Stimulated activated CD8-positive, alpha-beta memory T cell treated with anti-CD3 and anti-CD28 coated beads, Interleukin-7, amount 100 ng/mL, for 1 hour (primary cell): ENCODE measurements around the gene ELF1.

Experiments used
- DNase-seq, 2 donors: peaks; one replicate each; pipeline ENCODE4 v3.0.0-alpha.2; 2020; ENCODE audit warnings: low read depth in 2 of 2

The ELF1 gene

DNA sequence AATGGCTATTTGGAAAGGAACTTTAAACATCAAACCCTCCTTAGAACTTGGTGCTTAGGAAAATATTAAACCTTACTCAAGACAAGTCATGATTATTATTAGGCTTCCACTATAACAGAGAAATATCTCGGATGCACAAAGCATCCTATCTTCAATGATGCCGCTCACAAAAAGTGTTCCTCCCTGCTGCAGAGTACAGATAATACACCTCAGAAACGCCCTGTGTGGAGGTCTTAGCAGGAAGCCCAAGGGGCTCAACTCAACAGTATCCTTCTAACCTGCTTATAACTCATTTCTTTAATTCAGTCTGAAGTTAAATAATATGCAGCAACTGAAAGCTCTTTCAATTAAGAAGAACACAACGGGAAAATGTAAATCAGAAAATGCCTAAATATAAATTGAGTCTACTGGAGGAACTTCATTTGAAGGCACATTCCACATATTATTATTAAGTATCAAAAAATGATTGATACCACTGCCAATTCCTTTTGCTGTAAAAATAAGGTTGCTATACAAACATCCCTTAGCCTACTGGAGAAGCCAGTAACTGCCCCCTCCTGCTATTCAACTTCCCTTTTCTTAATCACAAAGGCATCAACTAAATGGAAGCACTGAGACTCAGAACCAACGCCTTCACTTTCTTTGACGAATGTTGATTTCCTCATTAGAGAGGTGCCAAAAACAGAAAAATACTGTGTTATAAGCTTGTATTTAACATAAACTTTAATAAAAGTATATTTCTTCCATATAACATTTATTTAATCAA is 12.0 kb downstream of the ELF1 start:
- no peak for DNase-seq

DNA sequence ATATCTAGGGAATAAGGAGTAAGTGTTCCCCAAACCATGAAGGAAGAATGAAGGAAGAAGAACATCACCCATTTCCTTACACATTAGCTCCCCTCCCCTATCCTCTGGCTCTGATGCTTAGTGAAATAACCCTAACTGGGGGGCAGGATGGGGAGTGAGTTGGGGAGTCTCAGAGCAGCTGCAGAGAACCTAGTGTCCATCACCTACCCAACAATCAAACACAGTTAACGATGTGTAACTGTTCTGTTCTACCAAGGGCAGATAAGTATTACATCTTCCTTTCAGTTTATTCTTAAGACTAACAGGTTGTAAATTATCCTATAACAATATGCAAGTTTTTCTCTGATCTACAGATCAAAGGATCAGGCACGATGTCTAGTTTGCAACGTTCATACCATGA is 12.8 kb downstream of the ELF1 start:
- no peak for DNase-seq

DNA sequence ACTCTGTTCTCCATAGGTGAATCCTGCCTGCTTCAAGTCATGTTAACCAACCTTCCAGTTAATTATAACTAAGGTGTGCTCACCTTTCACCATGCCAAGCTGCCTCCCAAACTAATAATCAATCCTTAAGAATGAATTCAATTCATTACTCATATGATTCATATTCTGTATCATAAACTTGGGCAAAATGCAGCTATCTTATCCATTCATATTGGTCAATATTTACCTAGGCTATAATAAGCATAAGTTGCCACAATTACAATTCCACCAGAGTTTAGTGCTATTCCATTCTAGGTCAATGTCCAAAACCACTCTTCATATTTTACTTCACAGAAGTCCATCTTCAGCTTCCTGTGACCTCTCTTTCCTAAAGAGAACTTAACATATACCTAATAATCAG is 13.4 kb downstream of the ELF1 start:
- no peak for DNase-seq

DNA sequence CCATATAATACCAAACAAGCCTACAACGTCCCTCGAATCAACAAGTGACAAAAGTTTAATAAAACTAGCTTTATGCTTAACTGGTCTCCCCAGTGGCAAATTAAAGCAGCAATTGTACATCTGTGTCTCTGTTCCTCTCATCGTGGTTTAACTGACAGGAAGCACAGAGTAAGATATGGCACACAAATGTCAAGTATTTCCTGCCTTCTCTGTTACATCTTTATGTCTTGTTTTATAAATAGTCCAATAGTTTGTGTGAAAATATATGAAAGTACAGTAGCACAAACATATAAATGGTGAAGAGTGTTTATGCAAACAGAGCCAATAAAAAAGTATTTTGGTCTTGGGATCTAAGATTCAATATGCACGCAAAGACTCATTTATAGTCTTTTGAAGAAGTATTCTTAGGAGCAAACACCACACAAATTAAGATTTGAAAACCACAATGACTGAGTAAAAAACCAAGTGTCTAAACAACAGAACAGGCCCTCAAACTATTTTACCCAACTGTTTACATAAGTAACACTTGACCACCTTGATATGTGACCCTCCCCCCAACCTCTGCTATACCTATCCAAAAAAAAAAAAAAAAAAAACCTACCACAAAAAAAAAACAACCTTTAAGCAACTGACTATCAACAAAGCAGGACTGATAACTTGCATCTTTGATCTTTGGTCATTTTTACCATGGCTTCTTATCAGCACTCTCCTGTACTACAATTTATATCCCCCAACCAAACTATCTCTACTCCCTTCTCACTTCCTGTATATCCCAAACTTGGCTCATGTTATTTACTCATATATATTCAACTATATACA is 14.0 kb downstream of the ELF1 start:
- DNase-seq = no peak

DNA sequence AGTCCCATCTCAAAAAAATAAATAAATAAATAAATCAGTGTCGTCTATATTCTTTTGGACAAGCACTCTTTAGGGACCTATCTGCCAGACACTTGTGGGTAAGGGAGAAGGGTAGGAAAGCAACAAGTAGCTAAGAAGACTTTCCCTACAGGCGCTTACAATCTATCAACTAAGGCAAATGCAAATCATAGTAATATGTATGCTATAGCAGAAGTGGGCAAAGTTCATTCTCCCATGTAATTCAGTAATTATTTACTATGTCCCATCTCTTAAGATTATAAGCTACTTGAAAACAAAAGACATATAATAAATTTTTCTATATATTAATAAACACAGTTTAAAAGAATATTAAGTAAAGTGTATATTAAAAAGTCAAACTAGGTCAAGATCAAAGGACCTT is 16.5 kb downstream of the ELF1 start:
- no peak for DNase-seq

DNA sequence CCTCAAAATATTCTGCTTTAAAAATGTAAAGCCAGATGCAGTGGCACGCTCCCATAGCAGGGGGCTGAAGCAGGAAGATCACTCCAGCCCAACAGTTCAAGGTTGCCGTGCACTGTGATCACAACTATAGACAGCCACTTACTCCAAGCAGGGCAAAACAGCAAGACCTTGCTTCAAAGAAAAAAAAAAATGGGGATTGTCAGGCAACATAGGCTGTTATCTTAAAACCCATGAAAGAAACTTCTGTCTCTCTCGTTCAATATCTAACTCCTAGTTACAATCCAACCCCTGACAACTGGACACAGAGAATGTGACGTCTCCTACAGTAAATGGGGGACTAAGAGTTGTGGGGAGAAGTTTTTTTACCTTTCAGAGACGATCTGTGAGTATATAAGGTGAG is 17.4 kb downstream of the ELF1 start:
- DNase-seq = no peak

DNA sequence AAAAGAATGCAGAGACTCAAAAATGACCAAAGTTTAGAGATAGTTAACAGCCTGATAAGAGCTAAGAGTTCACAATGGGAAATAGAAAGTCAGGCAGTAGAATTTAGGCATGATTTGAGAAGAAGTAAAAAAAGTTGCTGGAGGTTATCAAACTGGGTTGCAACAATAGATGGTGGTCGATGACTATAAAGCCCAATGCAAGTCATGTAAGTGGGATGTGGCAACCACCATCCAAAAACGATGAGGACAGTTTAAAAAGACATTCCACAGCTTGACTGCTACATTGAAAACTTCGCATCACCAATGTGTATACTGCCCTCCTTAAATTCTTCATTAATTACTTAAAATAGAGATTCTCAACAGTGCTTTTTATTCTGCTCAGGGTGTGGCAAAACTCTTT is 19.7 kb downstream of the ELF1 start:
- DNase-seq = no peak

DNA sequence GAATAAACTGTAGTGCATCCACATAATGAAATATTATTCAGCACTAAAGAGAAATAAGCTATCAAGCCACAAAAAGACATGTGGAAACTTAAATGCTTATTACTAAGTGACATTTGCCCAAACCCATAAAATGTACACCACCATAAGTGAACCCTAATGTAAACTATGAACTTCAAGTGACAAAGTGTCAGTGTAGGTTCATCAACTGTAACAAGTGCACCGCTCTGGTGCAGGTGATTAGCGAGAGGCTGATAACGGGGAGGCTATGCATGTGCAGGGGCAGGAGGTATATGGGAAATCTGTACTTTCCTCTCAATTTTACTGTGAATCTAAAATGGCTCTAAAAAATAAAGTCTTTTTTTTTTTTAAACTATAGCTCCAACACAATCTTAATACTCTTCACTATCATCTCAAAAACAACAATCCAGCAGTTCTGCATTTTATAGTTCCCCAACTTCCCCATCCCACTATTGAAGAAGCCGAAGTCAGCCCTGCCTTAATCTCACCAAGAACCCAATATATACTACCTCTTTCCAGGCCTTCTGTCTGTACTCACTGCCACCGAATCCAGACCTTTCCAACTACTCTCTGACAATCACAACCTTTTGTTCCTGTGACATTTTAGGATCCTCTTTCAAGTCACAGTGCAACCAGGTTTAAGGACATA is 22.6 kb downstream of the ELF1 start:
- DNase-seq = no peak

DNA sequence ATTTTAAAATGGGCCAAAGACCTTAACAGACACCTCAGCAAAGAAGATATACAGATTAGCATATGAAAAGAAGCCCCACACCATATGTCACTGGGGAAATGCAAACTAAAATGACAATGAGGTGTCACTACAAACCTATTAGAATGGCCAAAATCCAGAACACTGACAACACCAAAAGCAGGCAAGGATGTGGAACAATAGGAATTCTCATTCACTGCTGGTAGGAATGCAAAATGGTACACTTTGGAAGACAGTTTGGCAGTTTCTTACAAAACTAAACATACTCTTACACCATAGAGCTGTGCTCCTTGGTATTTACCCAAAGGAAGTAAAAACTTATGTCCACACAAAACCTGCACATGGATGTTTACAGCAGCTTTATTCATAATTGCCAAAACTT is 23.1 kb downstream of the ELF1 start:
- no peak for DNase-seq

DNA sequence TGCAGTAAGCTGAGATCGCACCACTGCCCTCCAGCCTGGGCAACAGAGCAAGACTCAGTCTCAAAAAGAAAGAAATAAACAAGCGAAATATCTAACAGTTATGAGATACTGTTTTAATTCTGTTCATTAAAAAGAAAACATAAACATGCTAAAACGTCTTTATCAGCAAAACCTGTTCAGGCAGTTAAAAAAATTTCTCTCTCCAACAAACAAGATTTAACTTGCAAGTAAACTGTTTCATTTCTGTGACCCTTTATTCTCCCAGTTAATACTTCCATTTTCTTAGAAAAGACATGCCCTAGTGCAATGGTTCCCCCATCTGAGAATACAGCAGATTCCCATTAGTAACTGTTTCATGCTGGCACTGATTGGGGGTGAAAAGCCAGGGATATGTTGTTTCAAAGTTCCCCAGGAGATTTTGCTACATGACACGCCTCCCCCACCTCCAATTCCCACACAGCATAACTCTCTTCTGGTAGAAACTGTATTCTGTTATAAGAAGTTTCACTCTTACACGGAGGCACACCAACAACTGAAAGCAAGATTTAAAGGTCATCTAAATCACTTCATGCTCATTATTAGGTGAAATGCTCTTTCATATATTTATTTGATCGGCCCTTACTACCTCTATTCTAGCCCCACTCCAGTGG is 24.4 kb downstream of the ELF1 start:
- no peak for DNase-seq

DNA sequence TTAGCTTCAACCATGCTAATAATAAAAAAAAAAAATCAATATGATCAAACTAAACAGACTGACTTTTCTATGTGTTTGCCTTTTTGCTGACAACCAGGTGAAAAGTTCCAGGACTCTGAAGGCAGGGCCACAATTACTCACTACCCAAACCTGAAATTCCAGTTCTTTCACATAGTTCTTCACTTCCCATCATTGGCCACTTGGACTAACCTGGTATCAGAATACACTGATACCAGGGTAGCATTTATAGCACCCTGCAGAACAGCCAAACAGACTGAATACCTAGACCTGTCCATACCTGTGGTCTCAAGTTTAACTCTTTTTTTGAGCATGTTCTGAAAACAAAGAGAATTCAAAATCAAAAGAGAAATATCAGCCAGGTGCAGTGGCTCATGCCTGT is 25.1 kb downstream of the ELF1 start:
- DNase-seq = no peak

DNA sequence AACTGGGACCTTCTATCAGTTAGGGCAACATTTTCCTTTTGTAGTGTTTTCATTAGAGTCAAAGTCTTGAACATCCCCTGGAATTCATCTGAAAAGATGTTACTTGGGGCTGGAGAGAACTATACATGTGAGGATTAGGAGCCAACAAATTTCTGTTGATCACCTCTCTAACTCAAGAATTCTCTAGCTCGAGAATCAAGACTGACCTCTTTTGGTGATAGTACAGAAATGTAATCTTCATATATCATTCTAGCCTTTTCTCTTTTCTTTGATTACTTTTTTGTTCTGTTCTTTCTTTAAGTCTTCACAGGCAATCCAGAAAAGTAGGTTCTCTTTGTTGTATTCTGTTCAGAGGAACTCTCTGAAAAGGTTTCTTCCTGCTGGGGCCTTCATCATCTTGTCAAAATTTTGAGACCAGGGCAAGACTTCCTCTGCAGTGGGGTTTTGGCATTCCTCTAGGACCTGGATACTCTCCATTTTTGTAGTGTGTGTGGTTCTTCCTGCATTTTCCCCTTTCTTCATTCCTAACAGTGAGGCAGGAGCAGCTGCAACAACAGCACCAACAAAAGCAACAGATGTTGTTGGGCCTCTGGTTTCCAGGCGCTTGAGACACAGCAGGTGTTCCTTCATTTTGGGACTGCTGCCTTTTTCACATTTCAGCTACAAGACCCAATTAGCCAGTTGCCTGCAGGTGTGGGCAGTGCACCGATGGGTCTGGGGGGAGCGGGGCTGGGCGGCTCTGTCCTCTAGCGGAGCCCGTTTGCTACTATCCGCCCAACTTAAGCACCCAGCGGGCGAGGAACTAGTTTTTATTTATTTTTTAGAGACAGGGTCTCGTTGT is 26.2 kb downstream of the ELF1 start:
- no peak for DNase-seq

DNA sequence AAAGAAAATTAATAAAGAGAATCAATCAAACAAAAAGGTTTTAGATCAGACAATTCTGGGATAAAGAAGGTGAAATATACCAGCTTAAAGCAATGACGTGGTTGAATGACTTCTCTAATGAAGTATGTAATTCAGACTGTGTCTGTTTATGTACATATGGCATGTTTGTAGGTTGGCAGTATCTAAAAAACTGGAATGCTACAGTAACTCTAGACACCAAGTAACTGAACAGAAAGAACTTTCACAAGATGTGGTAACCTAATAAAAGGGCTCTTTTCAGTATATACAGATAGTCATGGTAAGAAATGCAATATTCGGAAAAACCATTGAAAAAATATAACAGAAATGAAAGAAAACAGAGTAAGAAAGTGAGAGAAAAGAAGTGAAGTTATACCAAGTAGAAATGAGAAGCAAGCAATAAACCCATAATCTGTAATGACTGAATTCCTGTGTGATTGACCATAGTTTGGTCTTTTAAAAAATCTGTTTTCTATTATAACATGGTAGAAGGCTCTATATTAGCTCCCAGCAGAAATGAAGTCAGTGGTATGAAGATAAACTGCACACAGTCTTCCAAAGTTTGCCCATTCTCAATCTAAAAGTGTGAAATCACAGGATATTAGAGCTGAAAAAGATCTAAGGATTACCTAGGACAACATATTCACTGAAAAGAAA is 31.4 kb downstream of the ELF1 start:
- DNase-seq = no peak

DNA sequence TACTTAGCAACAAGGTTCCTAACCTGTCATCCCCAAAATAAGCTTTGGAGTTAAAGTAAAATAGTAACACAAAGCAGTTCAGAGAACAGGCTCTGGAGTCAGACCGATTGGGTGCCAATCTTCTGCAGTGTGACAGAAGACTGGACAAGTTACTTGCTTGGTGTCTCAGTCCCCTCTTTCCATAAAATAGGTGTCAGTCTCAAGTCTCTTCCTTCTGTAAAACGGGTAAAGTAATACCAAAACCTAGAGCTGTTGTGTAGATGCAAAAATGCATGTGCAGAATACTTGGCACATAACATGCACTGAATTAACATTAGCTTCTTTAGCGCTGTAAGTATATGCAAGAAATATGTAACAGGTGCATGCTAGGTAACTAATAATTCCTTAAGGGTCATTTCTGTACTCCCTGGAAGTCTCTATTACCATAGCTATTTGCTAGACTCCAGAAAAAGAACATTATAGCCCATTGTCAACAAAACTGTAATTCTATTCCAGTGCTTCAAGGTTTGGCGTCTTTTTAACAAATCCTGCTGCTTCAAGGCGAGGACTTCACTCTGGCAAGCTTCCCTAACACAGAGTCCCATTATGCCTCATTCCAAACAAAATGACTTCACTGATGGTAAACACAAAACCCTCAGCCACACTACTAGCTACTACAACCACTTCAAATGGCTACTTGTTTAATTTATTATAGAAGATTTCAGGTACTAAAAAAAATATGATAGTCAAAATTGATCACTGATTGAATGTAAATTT is 32.8 kb downstream of the ELF1 start:
- DNase-seq = no peak

DNA sequence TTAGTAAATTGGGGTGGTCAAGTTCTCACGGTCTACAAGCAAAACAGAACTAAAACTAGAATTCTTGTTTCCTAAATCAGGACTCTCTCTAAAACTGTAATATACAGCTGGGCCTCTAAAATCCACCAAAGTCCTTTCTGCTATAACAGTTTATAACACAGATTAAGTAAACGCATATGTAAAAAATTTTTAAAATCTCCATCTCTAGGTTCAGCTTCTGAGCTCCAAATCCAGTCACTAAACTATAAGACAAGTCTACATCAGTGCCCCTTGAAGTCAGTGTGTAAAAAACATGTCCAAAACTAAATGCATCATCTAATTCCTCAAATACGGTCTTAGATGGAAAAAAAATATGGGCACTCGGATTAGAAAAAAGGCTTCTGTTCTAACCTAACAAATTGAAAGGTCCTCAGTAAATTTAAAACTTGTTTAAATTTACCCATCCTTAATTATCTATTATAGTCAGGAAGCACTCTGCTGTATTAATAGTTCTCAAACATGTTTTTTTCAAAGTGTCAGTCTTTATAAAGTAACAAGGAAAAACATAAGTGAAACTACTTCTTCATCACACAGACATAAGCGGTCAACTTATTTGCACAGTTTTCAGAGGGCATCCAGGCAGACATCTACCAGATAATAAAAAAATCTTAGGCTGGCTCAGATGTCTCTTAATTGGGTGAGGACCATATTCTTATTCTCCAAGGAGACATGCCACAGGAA is 33.6 kb downstream of the ELF1 start:
- no peak for DNase-seq

DNA sequence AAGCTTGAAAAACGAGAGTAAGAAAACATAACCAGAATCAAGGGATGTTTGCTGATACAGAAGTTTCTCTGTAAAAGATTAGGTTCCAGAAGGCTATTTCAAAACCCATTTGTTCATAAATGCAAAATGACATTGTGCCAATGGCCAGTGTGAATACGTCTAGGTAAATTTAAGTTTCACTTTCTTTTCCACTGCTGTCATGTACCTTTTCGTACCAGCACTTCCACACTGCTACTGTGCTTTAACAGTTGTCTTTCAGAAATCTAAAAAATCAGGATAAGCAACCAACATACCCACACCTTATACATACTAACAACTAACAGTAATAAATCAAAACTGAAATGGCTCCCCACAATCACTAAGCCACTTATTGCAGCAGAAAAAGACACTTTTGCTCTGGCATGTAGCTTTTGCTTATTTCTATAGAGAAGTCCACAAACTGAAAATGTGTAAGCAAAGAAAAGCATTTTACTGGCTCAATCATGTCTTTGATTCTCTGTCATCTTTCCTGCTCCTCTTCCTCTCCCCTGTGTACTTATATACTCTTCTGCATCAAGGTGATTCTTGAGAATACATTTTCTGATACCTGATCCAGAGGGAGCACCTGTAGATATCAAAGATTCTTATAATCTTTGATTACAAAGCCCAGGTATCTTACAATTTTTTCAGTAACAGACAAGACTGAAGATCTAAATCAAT is 34.3 kb downstream of the ELF1 start:
- no peak for DNase-seq

DNA sequence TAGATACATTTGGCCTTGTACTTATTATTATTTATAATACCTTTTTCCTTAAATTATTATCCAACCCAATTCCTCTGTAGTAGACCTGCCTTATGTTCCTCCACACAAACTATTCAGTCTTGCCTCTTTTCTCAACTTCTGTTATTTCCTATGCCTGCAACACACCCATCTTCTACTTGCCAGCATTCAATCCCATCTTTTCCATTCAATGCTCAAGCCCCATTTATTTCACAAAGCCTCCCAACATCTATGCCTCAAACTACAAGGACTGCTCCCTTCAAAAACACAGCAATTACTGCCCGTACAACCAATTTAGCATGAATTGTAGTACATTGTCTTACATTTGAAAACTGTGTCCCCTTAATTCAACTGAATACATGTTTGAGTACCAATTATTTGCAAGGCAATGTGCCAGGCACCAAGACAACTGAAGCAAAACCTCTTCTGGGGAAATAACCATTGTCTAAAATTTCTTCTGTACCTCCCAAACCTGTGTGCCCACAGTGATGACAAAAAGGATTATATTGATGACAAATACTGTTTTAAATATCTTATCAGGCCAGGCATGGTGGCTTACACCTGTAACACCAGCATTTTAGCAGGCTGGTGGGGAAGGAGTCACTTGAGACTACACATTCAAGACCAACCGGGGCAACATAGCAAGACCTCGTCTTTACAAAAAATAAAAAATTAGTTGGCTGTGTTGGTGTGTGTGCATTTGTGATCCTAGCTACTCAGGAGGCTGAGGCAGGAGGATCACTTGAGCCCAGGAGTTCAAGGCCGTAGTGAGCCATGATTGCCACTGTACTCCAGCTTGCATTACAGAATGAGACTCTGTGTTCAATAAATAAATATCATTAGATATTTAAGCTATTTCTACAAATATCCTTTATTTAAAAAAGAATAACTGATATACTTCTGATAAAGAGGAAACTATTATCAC is 35.1 kb downstream of the ELF1 start:
- no peak for DNase-seq

DNA sequence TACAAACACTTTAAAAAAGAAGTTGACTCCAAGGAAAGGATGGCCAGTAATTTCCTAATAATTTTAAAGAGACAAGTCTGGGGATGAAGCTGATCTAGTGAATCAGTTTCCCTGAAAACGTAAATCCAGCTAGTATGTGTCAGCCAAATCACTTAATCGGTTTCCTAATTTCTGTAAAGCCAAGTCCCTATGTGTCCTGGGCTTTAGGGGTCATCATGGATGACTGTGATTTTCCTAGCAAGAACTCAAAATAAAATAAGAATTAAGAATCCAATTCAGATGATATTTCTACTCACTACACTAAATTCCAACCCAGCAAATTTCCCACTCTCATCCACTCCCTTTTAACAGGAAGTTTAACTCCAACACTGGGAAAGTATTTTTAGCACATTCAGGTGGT is 35.9 kb downstream of the ELF1 start:
- no peak for DNase-seq
